Measurements from ENCODE around the gene DPF3. TPM values are rescaled to one million over a fixed set of nuclear protein-coding genes. Genes with fewer than 3 reads are reported as not detected.
"Not testable (repeated sequence)": the region's sequence is repeated elsewhere in the genome, so short reads cannot be mapped to it uniquely, and the experiment has no call there.

The DPF3 gene
- total and polyA plus RNA-seq, 2 donors: 0.71 to 2.2 TPM

DNA sequence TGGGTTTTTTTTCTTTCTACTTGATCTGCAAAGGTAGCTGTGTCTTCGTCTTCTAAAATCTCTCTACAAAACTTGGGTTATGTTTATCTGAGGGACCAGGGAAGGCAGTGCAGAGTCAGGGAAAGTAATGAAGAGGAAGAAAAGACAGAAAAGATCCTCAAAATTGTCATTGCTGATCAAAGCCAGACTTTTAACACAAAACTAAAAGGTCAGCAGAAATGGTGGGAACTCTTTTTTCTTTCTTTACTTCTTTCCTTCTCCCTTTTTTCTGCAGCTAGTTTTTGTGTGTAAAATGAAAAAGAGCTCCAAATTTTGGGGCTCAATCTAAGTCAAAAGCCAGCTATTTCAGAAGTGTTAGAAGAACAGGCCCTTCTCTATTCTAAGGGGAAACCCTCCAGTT lies 11.9 kb downstream of the DPF3 start:
- H3K27ac ChIP-seq (ENCODE audit: low read depth): no peak overlapping the region
- 80% methylated on average over 1 of the region's 1 CpG for WGBS
- H3K4me1 ChIP-seq (ENCODE audit: insufficient read depth): no peaks in the 10 kb centered on the region

DNA sequence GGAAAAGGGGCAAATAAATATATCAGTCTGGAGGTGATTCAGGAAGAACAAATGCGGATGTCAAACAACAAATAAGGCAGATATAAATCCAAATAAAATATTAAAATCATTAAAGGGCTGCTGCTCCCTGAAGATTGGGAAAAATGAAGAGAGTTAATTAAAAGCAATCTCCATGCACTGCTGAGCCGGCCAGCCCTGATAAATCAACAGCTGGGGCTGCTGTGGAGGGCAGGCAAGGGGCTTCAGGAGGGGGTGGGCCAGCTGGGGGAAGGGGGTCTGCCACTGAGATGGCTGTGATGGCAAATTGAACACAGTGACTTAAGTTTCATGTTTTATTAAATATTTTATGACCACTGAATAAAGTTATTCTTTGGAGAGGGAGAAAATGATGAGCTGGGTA lies 12.4 kb downstream of the DPF3 start:
- DNase-seq (ENCODE audit: extremely low spot score): no peak
- Histone ChIP-seq H3K4me1 (ENCODE audit: insufficient read depth) (no peaks in the 10 kb centered on the region), H3K4me3 (ENCODE audit: low read depth, low read length) (no peak overlapping the region), H3K36me3 (ENCODE audit: insufficient read depth) (no peaks in the 10 kb centered on the region), H3K27ac (ENCODE audit: low read depth) (no peak overlapping the region)
- 72% methylated on average over 2 of the region's 2 CpGs for WGBS

More for the DNA sequence above, 11.9 kb downstream of the DPF3 start:
- H3K4me3 ChIP-seq (ENCODE audit: low read depth, low read length): no peak overlapping the region
- H3K36me3 ChIP-seq (ENCODE audit: insufficient read depth): no peaks in the 10 kb centered on the region
- no peak for DNase-seq (ENCODE audit: extremely low spot score)

DNA sequence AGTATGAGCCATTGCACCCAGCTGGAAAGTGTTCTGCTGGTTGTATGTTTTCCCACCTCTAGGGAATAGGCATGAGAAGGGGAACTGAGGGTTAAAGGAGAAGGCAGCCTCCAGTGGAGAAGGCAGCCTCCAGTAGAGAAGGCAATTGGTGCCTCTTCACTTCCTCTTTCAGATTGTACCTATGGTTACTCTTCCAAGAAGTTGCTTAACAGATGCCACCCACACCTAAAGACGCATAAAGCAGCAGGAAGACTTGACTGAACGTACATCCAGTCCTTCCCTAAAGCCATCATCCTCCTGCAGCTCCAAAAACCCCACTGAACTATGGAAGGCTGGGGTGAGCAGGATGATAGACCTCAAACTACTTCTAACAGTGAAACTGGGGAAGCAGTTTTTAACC lies 13.1 kb downstream of the DPF3 start:
- Histone ChIP-seq H3K4me1 (ENCODE audit: insufficient read depth) (no peaks in the 10 kb centered on the region), H3K4me3 (ENCODE audit: low read depth, low read length) (no peak overlapping the region), H3K27ac (ENCODE audit: low read depth) (no peak overlapping the region), H3K36me3 (ENCODE audit: insufficient read depth) (no peaks in the 10 kb centered on the region)
- no peak for DNase-seq (ENCODE audit: extremely low spot score)
- 74% methylated on average over 2 of the region's 2 CpGs for WGBS

DNA sequence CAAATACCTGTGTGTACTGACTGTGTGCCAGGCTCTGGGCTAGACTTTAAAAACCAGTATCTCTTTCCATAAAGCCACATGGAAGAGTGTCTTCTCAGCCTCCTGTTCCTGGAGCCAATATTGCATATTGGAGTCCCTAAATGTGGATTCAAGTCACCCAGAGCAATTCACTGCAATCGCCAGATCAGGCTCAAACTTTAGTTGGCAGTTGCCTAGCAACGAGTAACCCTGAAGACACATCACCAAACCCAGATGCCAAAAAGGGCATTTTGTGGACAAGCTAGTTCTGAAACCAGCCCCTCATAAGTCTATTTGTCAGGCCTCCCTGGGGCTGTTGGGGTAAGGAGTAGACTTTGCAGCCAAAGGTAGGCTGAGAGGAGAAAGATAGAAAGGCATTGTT lies 13.7 kb downstream of the DPF3 start:
- WGBS: 88% methylated on average over 2 of the region's 2 CpGs

DNA sequence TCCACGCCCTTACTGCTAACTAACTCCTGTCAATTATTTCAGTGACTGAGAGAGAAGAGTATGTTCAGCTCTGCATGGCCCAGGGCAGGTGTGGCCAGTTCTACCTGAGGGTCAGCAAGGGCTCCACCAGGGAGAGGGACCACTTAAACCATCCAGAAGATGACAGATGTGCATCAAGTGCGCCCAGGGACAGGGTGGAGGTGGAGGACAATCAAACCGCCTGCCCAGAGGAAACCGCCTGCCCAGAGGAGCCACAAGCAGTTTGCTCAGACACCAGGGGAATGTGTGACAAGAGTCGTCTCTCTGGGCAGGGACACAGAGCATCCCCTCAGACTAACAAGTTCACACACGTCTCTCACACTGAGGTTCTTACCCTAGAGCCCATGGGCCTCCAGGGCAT lies 14.5 kb downstream of the DPF3 start:
- Histone ChIP-seq H3K4me1 (ENCODE audit: insufficient read depth) (no peaks in the 10 kb centered on the region), H3K36me3 (ENCODE audit: insufficient read depth) (no peaks in the 10 kb centered on the region), H3K27ac (ENCODE audit: low read depth) (no peak overlapping the region), H3K4me3 (ENCODE audit: low read depth, low read length) (no peak overlapping the region)
- WGBS: 85% methylated on average over 6 of the region's 6 CpGs
- no peak for DNase-seq (ENCODE audit: extremely low spot score)

More for the DNA sequence above, 13.7 kb downstream of the DPF3 start:
- H3K27ac ChIP-seq (ENCODE audit: low read depth): no peak overlapping the region
- H3K4me1 ChIP-seq (ENCODE audit: insufficient read depth): no peaks in the 10 kb centered on the region
- DNase-seq (ENCODE audit: extremely low spot score): no peak
- H3K36me3 ChIP-seq (ENCODE audit: insufficient read depth): no peaks in the 10 kb centered on the region
- H3K4me3 ChIP-seq (ENCODE audit: low read depth, low read length): no peak overlapping the region

DNA sequence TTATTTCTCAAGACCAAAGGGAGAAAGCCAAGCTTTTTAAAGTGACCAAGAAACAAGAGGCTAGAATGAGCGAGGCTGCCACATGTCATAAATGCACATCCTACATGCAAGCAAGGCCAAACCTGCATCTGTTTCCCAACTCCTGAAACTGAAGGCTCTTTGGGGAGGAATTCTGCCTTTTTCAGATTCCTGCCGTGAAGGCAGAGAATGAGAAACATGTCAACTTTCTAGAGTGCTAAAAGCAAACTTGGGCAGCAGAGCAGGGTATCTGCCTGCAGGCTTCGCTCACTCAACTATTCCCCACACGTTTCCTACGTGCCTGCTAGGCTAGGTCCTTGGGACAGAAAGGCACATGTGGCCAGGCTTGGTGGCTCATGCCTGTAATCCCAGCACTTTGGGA lies 15.2 kb downstream of the DPF3 start:
- no peaks in the 10 kb centered on the region for H3K4me1 ChIP-seq (ENCODE audit: insufficient read depth)
- no peaks in the 10 kb centered on the region for H3K36me3 ChIP-seq (ENCODE audit: insufficient read depth)
- H3K27ac ChIP-seq (ENCODE audit: low read depth): no peak overlapping the region
- H3K4me3 ChIP-seq (ENCODE audit: low read depth, low read length): no peak overlapping the region
- no peak for DNase-seq (ENCODE audit: extremely low spot score)
- 91% methylated on average over 5 of the region's 5 CpGs for WGBS

DNA sequence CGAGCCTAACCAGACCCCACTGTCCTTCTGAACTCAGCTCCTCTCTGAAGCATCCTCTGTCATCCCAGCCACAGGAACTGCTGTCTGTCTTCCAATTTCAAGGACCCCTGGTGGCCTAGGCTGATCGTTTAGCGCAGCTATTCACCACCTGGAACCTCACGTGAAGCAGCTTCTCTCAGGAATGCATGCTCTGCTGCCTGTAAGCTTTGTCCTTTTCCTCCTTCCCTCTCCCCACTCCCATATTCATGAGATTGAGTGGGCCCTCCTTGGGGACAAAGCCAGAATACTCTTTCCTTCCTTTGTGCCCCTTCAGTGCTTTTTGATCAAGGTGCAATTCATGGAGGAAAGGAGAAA lies 17.2 kb downstream of the DPF3 start:
- no peaks in the 10 kb centered on the region for H3K4me1 ChIP-seq (ENCODE audit: insufficient read depth)
- no peak overlapping the region for H3K4me3 ChIP-seq (ENCODE audit: low read depth, low read length)
- no peaks in the 10 kb centered on the region for H3K36me3 ChIP-seq (ENCODE audit: insufficient read depth)
- H3K27ac ChIP-seq (ENCODE audit: low read depth): no peak overlapping the region
- DNase-seq (ENCODE audit: extremely low spot score): no peak
- 51% methylated on average over 4 of the region's 4 CpGs for WGBS

DNA sequence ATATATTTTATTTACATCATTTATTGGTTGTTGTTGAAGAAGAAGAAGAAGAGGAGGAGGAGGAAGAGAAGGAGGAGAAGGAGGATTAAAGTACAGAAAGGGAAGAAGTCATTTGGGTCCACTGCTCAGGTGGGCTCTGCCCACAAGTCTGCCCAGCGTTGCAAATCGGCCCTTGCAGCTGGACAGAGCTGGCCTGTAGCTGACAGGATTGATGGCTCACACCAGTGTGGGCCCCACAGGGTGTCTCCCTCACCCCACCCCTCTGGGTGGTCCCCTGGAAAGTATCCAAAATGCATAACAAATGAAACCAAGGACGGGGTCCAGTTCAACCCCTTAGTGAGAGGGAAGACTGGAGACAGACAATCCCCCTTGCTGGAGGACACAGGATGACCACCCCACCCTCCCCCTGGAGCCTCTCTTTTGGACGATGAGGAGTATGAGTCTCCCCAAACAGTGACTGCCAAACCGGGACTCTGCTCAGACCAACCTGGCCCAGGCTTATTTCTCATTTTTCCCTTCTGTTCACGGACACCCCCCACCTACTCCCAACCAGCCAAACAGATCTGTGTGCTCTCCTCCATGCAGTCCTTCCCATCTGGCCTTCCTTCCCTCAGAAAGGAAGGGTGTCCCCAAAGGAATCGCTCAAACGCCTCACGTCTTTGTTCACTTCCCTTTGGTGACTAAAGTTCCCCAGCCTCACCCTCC lies 17.7 kb downstream of the DPF3 start:
- Histone ChIP-seq H3K4me1 (ENCODE audit: insufficient read depth) (no peaks in the 10 kb centered on the region), H3K36me3 (ENCODE audit: insufficient read depth) (no peaks in the 10 kb centered on the region), H3K27ac (ENCODE audit: low read depth) (no peak overlapping the region), H3K4me3 (ENCODE audit: low read depth, low read length) (no peak overlapping the region)
- 57% methylated on average over 9 of the region's 9 CpGs for WGBS
- DNase-seq (ENCODE audit: extremely low spot score): no peak

DNA sequence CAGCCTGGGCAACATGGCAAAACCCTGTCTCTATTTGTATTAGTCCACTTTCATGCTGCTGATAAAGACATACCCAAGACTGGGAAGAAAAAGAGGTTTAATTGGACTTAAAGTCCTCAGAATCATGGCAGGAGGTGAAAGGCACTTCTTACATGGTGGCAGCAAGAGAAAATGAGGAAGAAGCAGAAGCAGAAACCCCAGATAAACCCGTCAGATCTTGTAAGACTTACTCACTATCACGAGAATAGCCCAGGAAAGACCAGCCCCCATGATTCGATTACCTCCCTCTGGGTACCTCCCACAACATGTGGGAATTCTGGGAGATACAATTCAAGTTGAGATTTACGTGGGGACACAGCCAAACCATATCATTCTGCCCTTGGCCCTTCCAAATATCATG lies 23.0 kb downstream of the DPF3 start:
- not testable (repeated sequence) for H3K27ac ChIP-seq (ENCODE audit: low read depth); H3K36me3 ChIP-seq (ENCODE audit: insufficient read depth); DNase-seq (ENCODE audit: extremely low spot score); H3K4me3 ChIP-seq (ENCODE audit: low read depth, low read length); H3K4me1 ChIP-seq (ENCODE audit: insufficient read depth)
- WGBS: 85% methylated on average over 4 of the region's 4 CpGs

DNA sequence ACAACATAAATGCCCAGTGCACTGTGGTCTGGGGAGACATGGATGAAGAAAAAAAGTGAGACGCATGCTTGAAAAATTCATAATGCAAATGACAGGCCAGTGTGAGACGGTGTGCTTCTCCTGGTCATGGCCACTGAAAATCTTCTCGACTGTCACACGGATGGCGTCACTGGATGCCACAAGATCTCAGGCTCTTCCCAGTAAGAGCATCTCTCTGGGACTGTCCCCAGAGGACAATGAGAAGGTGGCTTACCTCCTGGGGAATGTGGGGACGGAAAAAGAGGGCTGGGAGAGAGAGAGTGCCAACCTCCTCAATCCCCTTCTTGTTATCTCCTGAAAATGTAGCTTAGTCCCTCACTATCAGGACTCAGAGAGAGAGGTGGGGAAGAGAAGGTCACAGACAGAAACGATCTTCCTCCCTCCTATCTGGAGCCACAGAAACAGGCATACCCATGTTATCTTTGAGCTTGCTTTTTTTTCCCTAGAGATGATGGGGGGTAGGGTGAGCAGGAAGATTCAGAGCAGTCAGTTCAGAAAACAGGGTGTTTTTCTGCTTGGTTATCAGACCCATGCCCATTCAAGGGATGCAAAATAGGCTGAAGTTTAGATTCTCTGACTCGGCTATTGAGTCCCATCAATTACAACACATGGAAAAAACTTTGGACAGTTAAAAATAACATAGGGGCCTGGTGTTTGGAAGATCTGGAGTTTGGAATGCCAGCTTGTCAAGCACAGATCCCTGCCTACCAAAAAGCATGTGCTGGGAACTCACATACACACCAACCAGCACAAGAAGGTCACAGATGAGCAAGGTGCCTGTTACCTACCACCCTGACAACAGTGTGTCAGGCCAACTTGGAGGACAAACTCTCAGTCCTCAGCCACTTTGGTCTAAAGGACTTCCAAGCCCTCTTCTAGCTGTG lies 24.2 kb downstream of the DPF3 start:
- 72% methylated on average over 8 of the region's 8 CpGs for WGBS
- Histone ChIP-seq H3K27ac (ENCODE audit: low read depth) (no peak overlapping the region), H3K36me3 (ENCODE audit: insufficient read depth) (no peaks in the 10 kb centered on the region), H3K4me1 (ENCODE audit: insufficient read depth) (no peaks in the 10 kb centered on the region), H3K4me3 (ENCODE audit: low read depth, low read length) (no peak overlapping the region)
- no peak for DNase-seq (ENCODE audit: extremely low spot score)

DNA sequence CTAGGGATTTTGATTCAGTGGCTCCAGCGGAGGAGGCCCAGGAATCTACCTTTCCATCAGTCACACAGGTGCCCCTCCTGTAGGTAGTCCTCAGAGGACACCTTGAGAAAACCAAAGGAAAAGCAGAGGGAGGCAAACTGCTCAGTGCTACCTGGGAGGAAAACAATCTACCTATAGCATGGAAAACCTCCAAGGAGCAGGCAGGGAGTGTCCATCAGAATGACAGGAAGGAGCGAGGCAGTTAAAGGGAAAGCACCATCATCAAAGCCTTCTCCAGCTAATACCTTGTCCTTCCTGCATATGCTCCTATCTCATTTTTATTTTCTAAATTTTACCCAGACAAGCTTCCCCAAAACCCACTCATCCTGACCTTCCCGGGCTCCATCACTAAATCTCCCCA lies 25.4 kb downstream of the DPF3 start:
- no peak overlapping the region for H3K27ac ChIP-seq (ENCODE audit: low read depth)
- no peaks in the 10 kb centered on the region for H3K4me1 ChIP-seq (ENCODE audit: insufficient read depth)
- no peak overlapping the region for H3K4me3 ChIP-seq (ENCODE audit: low read depth, low read length)
- 93% methylated on average over 3 of the region's 3 CpGs for WGBS
- H3K36me3 ChIP-seq (ENCODE audit: insufficient read depth): no peaks in the 10 kb centered on the region
- DNase-seq (ENCODE audit: extremely low spot score): no peak

DNA sequence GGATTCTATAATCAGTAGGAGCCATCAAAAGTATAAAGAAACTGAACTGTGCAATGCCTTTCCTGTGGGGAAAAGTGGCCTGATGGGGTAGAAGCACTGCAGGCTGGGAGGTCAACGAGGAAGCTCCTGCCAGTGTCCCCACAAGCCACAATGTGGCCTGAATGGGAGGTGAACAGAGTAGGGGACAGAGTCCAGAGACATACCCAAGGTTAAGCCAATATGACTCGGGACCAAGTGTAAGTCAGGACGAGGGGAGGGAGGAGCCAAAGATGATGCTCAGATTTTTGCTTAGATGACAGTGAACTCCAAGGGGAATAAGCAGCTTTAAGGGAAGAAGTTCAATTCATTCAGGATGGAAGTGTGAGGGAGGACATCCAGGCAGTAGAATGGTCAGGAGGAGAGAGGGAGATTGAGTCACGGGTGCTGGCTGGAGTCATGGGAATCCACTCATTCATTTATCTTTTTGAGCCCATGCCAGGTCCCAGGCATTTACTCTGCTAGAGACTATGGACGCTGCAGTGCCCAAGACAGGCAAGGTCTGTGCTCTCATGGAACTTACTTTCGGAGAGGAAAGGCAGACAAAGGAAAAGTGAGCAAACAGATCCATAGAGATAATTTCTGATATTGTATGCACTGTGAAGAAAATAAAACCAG lies 29.1 kb downstream of the DPF3 start:
- H3K4me1 ChIP-seq (ENCODE audit: insufficient read depth): no peaks in the 10 kb centered on the region
- WGBS: 81% methylated on average over 6 of the region's 6 CpGs
- no peak overlapping the region for H3K4me3 ChIP-seq (ENCODE audit: low read depth, low read length)
- DNase-seq (ENCODE audit: extremely low spot score): no peak
- H3K36me3 ChIP-seq (ENCODE audit: insufficient read depth): no peaks in the 10 kb centered on the region
- H3K27ac ChIP-seq (ENCODE audit: low read depth): no peak overlapping the region

DNA sequence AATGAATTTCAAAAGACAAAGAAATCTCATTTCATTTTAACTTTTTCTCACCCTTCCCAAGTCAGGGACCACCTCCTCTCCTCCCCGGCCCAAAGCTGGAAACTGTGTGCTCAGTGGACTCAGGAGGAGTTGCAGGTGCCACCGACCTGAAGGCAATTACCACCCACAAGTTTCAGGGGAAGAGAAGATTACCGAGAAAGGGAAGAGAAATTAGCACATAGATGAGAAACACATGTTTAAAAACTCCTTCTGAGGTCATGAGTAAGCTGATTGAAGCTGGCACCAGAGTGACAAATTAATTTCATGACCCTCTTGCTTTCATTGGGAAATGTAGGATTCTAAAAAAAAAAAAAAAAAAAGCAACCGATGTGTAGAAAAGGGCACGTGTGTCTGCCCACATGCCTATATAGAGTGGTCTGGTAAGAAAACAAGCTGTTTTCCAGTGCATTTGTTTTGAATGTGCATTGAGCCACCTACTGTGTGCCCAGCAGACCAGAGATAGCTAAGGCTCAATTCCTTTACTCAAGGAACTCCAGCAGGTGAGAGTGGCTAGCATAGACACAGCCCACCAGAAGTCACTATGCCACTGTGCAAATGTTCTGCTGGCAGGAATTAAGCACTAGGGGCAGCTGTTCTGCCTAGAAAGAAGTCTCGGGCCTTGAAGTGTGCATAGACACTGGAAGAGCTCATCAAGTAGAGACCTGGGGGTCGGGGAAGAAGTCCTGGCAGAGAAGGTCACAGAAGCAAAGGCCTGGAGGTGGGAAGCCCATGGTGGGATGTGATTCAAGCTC lies 30.5 kb downstream of the DPF3 start:
- H3K36me3 ChIP-seq (ENCODE audit: insufficient read depth): no peaks in the 10 kb centered on the region
- H3K27ac ChIP-seq (ENCODE audit: low read depth): no peak overlapping the region
- WGBS: 65% methylated on average over 7 of the region's 7 CpGs
- no peaks in the 10 kb centered on the region for H3K4me1 ChIP-seq (ENCODE audit: insufficient read depth)
- DNase-seq (ENCODE audit: extremely low spot score): no peak
- no peak overlapping the region for H3K4me3 ChIP-seq (ENCODE audit: low read depth, low read length)
